ENCODE results near the gene ABCB6. TPM values are rescaled to one million over a fixed set of nuclear protein-coding genes. Genes with fewer than 3 reads are reported as not detected.

Gene ABCB6
- total RNA-seq, 4 donors from 2014 or later, result 17.4 to 27.3 (median 19.6) TPM

DNA sequence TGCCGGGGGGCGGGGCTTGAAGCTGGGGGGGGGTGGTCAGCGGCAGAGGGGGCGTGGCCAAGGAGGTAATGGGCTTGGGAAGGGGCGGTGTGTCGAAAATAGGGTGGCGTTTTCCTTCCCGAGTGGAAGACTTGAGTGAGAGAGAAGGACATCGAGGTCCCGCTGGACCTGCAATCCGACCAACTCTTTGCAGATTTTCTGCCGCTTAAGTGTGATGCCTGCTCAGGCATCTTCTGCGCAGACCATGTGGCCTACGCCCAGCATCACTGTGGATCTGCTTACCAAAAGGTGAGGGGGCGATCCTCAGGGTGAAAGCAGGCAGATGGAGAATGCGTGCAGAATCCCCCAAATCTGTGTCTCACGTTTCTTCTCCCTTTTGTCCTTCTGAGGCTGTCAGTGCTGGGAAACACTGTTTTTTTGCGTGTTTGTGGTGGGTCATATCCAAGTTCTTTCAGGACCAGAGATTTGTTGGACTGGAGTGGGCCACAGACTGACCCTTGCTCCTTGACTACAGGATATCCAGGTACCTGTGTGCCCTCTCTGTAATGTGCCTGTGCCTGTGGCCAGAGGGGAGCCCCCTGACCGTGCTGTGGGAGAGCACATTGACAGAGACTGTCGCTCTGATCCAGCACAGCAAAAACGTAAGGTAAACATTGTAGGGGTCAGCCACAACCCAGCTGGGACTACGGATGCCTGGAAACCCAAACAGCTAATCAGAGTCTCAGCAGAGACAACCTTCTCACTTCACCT is 11.4 kb downstream of the ABCB6 start:
- Histone ChIP-seq H3K4me3 (peak overlapping the region; percentile 71 to 97 (median 78)), H3K27me3 (peaks cover 0 to 2% (median 0%) of the 10 kb centered on the region in 4 donors), H3K4me1 (peaks cover 17 to 24% (median 23%) of the 10 kb centered on the region in 4 donors), H3K27ac (replicated peaks in 1 of 4) (peak overlapping the region; percentile 90 to 99 (median 96)), H3K36me3 (peaks cover 0 to 43% (median 39%) of the 10 kb centered on the region in 4 donors), H3K9me3 (no peaks in the 10 kb centered on the region)
- intact Hi-C loops (cut with DNase I), result loop anchor here (2.0 to 5.0 kb wide), 2 partner anchors 29 to 45 kb away; partner anchors contain the start of genes NHEJ1 and RETREG2
- DNase-seq (ENCODE audit: extremely low spot score), result peak; percentile 62
- TF ChIP-seq, protein P1, sequence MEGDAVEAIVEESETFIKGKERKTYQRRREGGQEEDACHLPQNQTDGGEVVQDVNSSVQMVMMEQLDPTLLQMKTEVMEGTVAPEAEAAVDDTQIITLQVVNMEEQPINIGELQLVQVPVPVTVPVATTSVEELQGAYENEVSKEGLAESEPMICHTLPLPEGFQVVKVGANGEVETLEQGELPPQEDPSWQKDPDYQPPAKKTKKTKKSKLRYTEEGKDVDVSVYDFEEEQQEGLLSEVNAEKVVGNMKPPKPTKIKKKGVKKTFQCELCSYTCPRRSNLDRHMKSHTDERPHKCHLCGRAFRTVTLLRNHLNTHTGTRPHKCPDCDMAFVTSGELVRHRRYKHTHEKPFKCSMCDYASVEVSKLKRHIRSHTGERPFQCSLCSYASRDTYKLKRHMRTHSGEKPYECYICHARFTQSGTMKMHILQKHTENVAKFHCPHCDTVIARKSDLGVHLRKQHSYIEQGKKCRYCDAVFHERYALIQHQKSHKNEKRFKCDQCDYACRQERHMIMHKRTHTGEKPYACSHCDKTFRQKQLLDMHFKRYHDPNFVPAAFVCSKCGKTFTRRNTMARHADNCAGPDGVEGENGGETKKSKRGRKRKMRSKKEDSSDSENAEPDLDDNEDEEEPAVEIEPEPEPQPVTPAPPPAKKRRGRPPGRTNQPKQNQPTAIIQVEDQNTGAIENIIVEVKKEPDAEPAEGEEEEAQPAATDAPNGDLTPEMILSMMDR (IDR thresholded peaks at IDR 0.05), result no peak
- no peak for TF ChIP-seq POLR2A (IDR thresholded peaks at IDR 0.05; ENCODE audit: low read depth)
- peak; percentile 5 for TF ChIP-seq EP300 (IDR thresholded peaks at IDR 0.05)
- 17% methylated on average over 16 of the region's 22 CpGs for WGBS

DNA sequence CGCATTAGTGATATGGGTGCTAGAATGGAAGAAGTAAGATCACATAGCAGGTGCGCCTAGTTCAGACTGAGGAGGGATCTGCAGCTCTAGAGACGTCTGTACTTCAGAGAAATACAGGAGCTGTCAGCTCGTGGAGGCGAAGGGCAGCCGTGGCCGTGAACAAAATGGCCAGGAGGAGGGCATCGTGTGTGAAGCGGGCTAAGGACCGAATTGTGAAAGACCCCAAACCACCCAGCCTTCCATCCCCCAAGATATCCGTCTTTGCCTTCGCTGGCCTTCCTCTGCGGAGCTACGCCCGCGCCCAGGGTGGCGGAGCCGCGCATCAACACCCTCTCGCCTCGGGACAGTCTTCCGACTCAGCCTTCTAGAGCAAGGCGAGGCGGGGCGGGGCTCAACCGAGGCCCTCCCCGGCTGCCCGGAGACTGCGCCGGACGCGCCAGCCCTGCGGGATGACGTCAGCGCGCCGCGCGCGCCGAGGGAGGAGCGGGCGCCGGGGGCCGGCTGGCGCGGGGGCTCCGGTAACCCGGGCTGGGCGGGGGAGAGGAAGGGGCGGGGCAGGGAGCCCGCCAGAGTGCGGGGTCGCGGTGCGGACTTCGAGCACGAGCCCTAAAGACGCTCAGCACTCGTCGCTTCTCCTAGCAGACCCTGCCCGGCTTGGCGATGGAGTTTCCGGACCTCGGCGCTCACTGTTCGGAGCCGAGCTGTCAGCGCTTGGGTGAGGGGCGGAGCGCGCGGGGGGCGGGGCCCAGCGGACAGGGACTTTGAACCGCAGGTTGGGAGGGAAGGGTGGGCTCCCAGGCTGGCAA is 12.2 kb downstream of the ABCB6 start, which contains the start of gene ZFAND2B:
Gene ZFAND2B, plus strand, starts transcription at position 455 of the 806 bp plus-strand sequence. Its CDS starts 206 bp downstream, at position 661.
- peak; percentile 99 to 100 for TF ChIP-seq POLR2AphosphoS5 (IDR thresholded peaks at IDR 0.05)
- TF ChIP-seq EP300 (IDR thresholded peaks at IDR 0.05), result no peak
- TF ChIP-seq, protein P1 (IDR thresholded peaks at IDR 0.05), result peak in 2 of 3 experiments; percentile 22 to 31
- TF ChIP-seq POLR2A (IDR thresholded peaks at IDR 0.05; ENCODE audit: low read depth), result peak; percentile 78
- under 1% methylated on average over 18 of the region's 76 CpGs for WGBS
- H3K9me3 ChIP-seq, result no peaks in the 10 kb centered on the region
- H3K4me3 ChIP-seq, result peak within 1 kb of the TSS; percentile 71 to 97 (median 78)
- H3K36me3 ChIP-seq, result peaks cover 0 to 35% (median 34%) of the 10 kb centered on the region in 4 donors
- H3K27me3 ChIP-seq, result peaks cover 0 to 2% (median 0%) of the 10 kb centered on the region in 4 donors
- peak within 1 kb of the TSS; percentile 90 to 99 (median 96) for H3K27ac ChIP-seq (replicated peaks in 1 of 4)
- intact Hi-C loops (cut with DNase I), result loop anchor here (2.0 to 5.0 kb wide), 2 partner anchors 28 to 44 kb away; partner anchors contain the start of genes NHEJ1 and RETREG2
- peak; percentile 97 for DNase-seq (ENCODE audit: extremely low spot score)
- peaks cover 17 to 24% (median 23%) of the 10 kb centered on the region in 4 donors for H3K4me1 ChIP-seq

DNA sequence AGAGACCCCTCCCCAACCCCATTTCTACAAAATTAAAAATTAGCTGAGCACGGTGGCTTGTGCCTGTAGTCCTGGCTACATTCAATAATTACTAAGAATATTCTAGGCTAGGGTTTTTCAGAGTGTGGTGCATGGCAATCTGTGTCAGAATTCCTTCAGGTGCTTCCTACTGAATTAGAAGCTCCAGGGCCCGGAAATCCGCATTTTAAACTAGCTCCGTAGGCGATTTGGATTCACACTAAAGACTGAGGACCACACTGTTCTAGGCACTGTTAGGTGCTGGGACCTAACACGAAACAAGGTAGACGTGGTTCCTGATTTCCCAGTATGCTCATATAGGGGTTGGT is 12.8 kb downstream of the ABCB6 start:
- WGBS, result 17% methylated on average over 7 of the region's 7 CpGs
- Histone ChIP-seq H3K9me3 (no peaks in the 10 kb centered on the region), H3K4me1 (peaks cover 17 to 24% (median 23%) of the 10 kb centered on the region in 4 donors), H3K4me3 (peak overlapping the region; percentile 71 to 97 (median 78)), H3K36me3 (peaks cover 0 to 30% (median 29%) of the 10 kb centered on the region in 4 donors), H3K27me3 (peaks cover 0 to 2% (median 0%) of the 10 kb centered on the region in 4 donors), H3K27ac (replicated peaks in 1 of 4) (peak overlapping the region; percentile 90 to 99 (median 96))
- DNase-seq (ENCODE audit: extremely low spot score), result no peak
- intact Hi-C loops (cut with DNase I), result loop anchor here (2.0 to 5.0 kb wide), 2 partner anchors 27 to 44 kb away; partner anchors contain the start of genes NHEJ1 and RETREG2
- TF ChIP-seq POLR2A (IDR thresholded peaks at IDR 0.05; ENCODE audit: low read depth) (no peak), POLR2AphosphoS5 (IDR thresholded peaks at IDR 0.05) (no peak), EP300 (IDR thresholded peaks at IDR 0.05) (no peak)
- TF ChIP-seq, protein P1 (IDR thresholded peaks at IDR 0.05), result no peak

DNA sequence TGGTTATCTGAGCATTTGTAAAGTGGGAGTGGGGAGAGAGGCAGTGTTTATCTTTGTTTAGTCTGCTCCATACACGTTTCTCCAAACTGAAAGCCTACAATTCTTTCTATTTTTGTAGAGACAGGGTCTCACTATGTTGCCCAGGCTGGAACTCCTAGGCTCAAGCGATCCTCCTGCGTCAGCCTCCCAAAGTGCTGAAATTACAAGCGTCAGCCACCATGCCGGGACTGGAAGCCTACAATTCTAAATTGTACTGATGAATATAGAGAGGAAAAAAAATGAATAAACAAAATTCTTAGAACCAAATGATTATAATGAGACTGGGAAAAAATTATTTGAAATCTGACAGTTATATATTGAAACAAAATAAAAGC is 13.6 kb downstream of the ABCB6 start:
- peaks cover 0 to 5% (median 1%) of the 10 kb centered on the region in 4 donors for H3K27me3 ChIP-seq
- no peaks in the 10 kb centered on the region for H3K9me3 ChIP-seq
- peaks cover 17 to 24% (median 23%) of the 10 kb centered on the region in 4 donors for H3K4me1 ChIP-seq
- no peak for DNase-seq (ENCODE audit: extremely low spot score)
- H3K4me3 ChIP-seq, result no peak overlapping the region
- no peak overlapping the region for H3K27ac ChIP-seq (replicated peaks in 1 of 4)
- WGBS, result 83% methylated on average over 5 of the region's 5 CpGs
- TF ChIP-seq, protein P1 (IDR thresholded peaks at IDR 0.05), result no peak
- TF ChIP-seq POLR2AphosphoS5 (IDR thresholded peaks at IDR 0.05) (no peak), EP300 (IDR thresholded peaks at IDR 0.05) (no peak), POLR2A (IDR thresholded peaks at IDR 0.05; ENCODE audit: low read depth) (no peak)
- peaks cover 0 to 22% (median 21%) of the 10 kb centered on the region in 4 donors for H3K36me3 ChIP-seq
- intact Hi-C loops (cut with DNase I), result loop anchor here (5.0 kb wide), 1 partner anchor 43 kb away; the partner anchor contains the start of gene NHEJ1

Measured in esophagus muscularis mucosa (tissue), 4 donors.